NK-92 (cell line): ENCODE measurements around the gene YTHDF1.

Experiments used
- DNase-seq: peaks from one replicate; lab custom pipeline; 2025; ENCODE audit not compliant: unreplicated experiment; lab: John Stamatoyannopoulos, UW

YTHDF1 gene

DNA sequence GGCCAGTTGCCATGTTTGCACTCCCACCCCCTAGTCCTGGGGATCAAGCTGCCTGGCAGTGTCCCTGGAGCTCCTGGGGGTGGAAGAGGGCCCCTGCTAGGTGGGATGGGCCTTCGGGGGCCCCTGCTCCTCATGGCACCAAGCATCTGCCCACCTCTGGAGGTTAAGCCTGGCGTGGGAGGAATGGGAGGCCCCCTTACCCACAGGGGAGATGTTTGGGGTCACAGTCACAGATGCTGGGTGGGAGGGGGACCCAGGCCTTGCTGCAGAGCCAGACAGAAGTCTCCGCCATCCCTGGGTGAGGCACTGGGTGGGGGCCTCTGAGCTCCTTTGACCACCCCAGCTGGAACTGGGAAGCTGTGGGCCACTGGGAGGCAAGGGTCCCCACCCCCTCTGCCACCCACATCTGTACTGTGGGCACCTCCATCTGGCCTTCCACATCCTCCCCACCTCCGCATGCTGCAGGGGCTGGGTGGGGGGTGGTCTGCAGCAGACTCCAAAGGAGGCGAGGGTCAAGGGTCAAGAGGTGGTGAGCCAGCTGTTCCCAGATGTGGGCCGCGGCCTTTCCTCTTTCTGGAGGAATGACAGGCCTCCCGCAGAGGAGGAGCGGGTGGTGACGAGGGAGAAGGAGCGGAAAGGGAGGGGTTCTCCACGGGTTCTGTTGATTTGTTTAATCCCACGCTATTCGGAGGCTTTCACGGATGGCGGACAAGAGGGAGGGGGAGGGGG is 41.5 kb downstream of the YTHDF1 start:
- no peak for DNase-seq

DNA sequence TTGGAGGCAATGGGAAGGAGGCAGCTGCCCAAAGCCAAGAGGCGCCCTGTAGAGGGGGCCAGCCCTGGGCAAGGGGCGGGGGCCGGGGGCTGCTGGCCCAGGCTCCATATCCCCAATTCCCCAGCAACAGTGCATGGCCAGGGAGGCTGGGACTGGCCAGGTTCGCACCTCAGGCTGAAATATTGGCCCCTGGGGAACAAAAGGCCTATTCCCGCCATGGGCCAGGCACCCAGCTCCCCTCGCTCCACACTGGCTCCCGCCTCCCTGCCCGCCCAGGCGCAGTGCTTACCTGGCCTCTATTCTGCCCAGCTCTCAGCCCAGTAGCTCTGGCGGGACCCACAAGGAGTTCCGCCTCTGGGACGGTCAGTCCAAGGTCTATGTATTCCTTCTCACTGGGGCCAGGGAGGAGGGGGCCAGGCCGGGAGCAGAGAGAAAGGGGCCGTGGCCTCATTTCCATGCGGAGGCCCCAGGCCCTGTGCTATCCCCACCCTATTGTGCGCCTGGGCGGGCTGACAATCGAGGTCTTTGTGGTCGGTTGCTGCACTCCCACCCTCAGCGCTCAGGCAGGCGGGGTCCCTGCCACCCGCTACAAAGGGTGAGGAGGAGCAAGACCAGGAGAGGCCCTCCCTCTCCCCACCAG is 42.3 kb downstream of the YTHDF1 start:
- DNase-seq, result no peak

DNA sequence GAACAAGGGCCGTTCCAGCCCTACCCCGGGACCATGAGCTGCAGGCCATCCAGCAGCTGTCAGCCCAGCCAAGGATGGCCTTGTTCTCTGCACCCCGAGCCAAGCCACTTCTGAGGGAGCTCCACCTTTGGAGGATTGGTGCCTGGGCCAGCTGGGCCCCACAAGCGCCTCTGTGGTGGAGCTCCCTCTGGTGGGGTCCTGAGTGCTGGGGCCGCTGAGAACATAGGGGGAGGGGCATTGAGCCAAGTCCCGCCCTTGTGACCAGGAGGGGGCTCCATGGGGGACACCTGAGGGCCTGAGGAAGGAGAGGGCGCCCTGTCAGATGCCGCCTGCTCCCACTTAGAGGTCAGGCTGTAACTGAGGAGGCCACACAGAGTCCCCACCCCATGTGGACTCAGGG is 43.2 kb downstream of the YTHDF1 start:
- DNase-seq, result no peak

DNA sequence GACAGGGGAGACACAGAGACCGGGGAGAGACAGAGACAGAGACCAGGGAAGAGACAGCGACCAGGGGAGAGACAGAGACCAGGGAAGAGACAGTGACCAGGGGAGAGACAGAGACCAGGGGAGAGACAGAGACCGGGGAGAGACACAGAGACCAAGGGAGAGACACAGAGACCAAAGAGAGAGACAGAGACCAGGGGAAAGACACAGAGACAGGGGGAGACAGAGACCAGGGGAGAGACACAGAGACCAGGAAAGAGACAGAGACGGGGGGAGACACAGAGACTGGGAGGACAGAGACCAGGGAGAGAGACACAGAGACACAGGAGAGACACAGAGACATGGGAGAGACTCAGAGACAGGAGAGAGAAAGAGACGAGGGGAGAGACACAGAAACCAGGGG is 43.9 kb downstream of the YTHDF1 start:
- DNase-seq, result no peak

DNA sequence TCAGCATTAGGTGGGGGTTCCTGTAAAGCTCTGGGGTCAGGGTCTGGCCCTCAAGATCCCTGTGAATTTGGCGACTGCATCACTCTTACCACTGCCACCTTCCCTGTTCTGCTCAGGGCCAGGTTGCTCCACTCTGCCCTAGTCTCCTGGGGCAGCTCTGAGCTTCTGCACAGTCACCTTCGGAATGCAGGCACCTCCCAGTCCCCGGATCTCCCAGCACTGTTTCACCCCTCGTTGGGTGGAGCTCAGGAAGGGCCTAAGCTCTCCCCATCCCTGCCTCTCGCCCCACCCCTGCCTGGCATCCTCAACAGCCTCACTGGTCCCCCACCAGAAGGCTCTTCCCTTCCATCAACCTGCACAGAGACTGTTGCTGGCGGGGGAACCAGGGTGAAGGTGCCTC is 46.2 kb downstream of the YTHDF1 start:
- no peak for DNase-seq

DNA sequence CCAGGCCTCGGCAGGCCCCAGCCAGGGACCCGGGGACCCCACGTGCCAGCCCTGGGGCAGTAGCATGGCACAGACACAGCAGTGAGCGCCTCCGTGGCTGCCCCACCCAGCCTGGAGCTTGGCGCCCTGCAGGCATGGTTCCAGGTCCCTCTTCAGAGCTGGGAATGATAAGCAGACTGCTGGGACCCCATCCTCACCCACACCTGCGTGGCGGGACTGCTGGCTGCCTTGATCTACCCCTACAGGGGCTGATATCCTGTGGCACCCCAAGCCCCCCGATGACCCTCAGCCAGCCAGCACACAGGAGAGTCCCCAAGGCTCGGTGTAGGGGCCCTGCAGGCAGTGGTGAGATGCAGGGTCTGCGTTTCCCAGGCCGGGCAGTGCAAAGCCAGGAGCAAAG is 47.1 kb downstream of the YTHDF1 start:
- DNase-seq, result no peak

DNA sequence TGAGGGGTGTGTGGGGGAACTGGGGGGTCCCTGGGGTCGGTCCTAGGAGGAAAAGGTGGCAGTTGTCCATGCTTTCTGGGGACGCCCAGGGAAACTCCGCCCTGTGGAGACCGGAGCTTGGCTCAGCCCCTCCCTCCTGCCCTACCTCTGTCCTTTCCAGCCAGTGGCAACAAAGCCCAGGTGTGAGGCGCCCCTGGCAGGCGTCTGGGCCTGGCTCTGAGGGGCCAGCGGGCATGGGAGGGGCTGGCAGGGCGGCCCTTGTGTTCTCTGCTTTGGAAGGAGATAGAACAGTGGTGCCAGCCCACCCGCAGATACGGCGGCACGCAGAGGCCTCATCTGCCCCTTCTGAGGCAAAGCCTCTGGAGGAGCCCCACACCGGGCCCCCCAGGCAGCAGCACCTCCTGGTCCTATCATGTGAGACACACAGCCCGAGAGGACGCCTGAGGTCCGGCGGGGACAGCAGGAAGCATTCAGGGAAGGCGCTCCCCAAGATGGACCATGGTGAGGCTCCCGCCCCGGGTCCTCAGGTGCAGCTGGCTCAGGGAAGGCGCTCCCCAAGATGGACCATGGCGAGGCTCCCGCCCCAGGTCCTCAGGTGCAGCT is 47.9 kb downstream of the YTHDF1 start:
- no peak for DNase-seq

DNA sequence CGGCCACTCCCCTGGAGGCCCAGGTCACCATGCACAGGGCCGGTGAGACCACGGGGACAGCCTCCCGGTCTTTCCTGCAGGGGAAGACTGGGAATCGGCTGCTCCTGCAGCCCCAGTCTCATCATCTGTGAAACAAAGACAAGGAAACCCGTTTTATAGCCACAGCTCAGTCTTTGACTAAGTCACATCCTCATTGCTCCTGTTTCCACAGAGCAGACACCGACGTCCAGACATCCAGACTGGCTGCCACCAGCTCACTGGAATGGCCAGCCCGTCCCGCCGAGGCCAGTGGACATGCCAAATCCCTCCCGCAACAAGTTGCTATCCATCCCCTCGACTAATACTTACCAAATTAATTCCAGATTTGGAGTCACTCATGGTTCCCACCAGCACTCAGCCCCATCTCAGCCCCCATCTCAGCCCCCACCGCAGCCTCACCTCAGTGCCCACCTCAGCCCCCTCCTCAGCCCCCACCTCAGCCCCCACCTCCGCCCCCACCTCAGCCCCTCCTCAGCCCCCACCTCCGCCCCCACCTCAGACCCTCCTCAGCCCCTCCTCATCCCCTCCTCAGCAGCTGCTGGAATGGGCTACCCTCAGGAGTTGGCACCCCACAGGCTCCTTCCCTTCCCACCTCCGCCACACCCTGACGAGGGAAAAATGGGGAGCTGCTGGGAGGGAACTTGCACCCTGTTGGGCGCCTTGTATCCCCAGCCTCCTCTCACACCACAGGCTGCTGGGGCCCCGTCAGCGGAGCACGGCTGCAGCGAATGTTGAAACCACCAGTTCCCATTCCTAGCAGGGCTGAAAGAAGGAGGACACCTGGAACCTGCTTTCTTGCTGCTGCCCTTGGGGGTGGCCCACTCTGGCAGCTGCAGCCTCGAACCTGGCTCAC is 48.7 kb downstream of the YTHDF1 start:
- no peak for DNase-seq

DNA sequence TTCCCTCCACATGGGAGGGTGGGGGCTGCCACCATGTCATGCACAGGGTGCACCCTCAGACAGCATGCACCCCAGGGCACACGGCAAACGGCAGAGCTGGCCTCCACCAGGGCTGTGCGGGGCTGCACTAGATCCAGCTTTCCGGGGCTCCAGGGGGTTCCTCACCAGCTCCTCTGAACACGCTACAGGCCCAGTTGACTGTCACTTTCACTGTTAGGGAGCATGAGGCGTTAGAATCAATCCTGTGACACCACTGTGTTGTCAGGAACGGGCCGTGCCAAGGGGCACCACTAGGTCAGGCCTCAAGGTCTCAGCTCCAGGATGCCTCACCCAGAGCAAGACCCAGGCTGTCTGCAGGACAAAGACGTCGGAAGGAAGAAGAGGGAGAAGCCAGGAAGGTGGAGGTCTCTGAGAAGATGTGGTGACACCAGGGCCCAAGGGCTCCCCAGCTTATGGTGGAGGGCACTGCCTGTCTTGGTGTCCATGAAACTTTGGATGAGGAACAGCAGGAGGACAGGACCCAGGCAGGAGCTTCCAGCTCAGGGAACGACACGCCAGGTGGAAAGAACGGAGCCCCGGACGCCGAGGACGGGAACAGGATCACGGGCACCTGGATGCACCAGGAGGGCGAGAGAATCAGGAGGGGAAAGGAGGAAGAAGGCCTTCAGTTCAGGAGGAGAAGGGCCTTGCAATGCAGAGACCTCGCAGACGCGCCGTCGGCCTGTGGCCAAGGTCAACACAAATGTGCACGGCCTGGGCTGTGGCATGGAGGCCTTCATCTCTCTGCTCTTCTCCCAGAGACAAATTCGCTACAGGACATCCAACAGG is 49.5 kb downstream of the YTHDF1 start:
- no peak for DNase-seq

DNA sequence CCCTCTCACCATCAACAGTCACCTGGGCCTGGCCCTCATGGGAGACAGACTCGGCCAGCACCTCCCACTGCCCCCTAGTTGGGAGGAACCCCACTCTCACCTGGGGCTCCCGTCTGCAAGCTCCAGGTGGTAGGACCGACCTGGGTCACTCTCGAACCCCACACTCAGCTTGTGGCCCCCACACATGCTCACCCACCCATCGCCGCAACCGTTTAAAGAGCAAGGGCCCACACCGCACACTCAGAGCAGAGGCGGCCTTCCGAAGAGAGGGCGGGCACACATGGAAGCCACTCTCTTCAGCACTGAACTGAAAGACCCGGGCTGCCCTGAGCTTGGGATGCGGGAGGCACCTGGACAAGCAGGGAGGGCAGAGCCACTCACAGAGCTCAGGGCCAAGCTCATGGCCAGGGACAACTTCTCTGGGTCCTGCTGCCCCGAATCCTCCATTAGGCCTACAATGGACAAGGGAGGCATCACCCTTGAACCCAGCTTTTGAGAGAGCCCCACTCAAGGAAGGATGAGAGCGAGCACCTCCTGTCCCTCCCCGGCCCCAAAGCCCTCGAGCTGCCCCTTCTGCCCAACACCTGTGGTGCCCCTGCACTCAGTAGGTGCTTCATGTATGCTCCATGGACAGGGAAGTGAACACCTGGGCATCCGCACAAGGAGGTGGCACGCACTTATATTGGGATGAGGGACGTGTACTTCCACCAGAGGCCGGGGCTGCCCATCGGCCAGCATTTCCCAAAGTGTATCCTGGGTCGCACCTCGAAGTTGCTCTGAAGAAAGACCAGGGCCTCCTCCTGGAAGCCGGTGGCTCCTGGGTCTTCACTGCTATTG is 50.4 kb downstream of the YTHDF1 start:
- DNase-seq, result no peak

DNA sequence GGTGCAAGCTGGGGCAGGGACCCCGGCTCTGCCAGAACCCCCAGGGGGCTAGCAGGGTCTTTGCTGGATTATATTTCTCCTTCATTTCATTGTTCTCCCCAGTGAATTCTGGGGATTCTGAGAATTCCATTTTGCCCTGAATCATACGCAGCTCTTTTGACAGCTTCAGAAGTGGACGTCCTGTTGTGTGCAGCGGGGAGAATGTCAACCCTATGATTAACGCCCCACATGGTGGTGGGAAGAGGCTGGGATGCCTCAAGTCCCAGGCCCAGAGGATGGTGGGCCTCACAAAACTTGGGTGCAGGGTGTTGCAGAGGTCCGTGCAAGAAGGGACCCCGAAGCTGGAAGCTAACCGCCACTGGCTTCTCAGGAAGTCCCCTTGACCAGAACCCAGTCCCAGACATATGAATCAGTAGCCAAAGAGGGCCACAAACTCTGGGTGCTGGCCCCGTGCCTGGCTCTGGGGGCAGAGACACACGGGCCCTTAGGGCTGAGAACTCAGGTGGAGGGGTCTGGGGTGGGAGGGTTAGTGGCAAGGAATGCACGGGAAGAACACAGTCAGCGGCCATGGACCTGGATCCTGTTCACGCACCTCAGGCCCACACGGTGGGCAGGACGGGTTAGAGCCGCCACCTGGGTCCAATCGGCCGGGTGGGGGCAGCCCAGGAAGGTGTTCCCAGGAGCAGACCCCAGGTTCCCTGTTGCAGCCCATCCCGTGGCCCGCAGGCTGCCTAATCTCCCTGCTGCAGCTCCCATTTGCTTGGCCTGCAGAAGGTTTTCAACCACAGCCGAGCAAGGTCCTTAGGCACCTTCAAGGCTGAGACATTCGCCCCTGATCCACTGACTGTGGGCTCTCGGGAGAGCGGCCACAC is 51.2 kb downstream of the YTHDF1 start:
- DNase-seq, result no peak

DNA sequence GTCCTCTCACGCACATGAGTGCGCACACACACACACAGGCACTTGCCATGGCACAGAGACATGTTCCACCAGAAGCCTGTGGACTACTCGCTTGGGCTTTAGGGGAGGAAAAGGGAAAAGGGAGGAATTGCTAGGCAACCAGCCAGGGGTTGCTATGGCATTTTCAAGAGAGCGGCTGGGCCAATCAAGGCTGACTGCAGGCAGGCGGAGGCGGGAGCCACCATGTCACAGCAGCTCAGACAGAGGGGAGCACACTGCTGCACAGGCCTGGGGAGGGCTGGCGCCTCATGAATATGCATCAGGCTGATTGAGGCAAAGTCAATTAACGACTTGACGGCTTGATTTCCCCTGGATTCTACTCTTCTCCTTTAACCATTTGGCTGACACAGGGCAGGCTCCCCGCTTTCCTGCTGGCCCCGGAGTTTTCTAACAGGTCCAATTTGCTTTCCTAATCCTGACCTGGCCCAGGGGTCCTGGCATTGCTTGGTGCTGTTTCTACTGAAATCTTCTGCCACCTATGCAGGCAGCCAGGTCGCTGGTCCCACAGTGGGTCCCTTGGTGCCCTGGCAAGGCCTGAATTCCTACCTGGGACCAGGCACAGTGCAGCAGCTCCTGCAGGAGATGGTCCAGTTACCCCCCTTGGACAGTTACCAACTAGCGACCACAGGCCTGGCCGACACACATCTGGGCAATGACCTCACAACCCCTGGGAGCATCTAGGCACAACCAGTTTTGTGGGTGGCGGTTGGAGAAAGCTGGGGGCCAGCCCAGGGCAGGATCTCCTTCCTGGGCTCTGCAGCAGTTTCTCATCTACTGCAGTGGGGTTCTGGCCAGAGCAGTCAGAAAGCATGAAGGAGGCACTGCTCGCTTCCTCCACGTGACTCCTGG is 52.1 kb downstream of the YTHDF1 start:
- no peak for DNase-seq

DNA sequence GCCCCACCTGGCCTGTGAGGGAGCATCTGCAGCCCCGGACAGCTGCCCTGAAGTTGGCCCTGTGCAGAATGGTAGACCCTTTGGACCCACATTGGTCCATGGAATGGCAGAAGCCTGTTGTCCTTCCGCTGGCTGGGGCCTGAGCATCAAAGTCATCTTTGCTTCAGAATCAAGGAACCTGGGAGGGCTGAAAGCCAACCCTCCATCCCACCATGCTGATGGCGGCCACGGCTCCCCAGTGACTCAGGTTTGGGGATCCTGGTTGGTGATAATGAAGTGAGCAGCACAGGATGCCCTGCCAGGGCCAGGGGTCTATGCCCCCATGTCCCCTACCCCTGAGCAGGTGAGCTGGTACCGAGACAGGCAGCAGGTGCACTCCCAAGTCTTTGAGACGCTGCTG is 52.8 kb downstream of the YTHDF1 start:
- no peak for DNase-seq

DNA sequence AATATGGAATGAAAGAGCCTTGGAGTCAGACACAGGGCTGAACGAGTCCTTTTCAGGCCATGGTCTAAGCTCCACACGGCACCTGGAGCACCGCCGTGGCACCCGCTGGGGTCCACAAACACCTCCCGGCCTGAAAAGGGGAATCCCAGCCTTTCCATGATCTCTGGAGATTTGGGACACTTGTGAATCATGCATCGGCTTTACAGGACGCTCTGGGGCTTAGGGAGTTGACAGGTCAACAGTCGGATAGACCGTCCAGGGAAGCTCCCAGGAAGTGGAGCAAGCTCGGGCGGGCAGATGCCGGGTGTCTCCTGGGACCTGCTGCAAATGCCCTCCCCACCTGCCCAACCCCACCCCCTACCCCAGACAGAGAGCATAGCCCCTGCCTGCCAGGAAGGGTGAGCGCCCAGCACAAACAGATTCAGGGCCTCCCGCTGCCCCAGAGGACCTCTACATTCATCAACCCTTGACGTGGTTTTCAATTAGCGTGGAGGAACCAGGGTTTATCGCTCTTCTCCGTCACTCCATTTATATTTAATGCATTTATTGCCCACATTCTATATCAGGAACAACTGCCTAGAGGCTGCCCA is 53.6 kb downstream of the YTHDF1 start:
- DNase-seq, result no peak

DNA sequence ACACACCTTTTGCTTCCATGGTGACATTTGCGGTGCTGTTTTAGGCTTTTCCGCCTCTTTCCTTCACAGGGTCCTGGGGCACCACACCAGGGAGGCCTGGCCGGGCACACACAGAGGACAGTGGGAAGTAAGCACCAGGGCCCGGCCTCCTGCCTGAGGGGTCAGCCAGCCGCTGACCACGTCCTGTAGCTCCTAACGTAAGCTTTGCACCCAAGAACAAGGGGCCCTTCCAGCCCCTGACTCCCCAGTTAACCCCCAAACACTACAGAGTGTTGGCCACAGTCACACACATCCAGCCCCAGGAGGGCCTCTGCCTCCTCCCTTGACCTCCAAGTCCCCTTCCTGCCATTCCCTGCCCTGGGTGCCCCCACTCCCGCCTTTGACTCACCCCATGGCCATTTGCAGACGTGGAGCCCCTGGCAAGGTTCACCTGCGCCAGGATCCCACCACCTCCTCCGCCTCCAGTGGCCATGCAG is 54.7 kb downstream of the YTHDF1 start:
- DNase-seq, result no peak

DNA sequence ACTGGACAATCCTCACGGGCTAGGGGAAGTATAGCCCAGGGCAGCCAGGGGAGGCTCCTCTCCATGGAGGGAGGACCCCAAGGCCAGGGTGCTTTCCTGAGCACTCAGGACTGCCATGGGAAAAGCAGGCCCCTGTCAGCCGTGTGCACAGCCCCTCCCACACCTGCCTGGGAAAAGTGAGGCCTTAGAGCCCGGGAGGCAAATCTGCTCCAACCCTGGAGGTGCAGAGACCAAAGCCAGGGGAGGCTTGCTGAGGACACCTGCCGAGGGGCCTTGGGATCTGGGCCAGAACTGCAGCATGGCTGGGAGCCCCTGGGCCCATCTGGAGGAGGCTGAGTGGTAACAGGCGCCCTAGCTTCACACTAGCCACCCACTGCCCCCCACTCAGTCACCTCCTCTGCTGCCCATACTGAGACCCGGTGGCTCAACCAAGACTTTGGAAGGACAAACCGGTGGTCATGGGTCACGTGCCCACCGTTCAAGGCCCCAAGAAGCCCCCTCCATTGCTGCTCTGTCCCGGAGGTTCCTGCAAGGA is 55.2 kb downstream of the YTHDF1 start:
- no peak for DNase-seq
